Liver (tissue), 9 donors: ENCODE results near the gene SLC24A3. TPM values are rescaled to one million over a fixed set of nuclear protein-coding genes. Genes with fewer than 3 reads are reported as not detected.

Experiments
- DNase-seq: peaks from one replicate; pipeline ENCODE4 v3.0.0-alpha.2; 2017; ENCODE audit warnings: low spot score
- H3K27ac ChIP-seq, 2 donors: one replicate each; pipeline ENCODE4 v1.7.0; 2013; ENCODE audit warnings: inconsistent platforms in 2 of 2, low read length in 2 of 2, control low read depth in 1 of 2, low read depth in 1 of 2, mild to moderate bottlenecking in 1 of 2
- H3K27me3 ChIP-seq, 4 donors: one replicate each; pipeline versions ENCODE4 v1.6.1 to v1.7.0; 2013; ENCODE audit warnings: low read length in 3 of 4, inconsistent platforms in 1 of 4, mild to moderate bottlenecking in 1 of 4, moderate library complexity in 1 of 4; ENCODE audit not compliant: control insufficient read depth in 4 of 4, insufficient read depth in 4 of 4
- H3K36me3 ChIP-seq, 4 donors: one replicate each; pipeline versions ENCODE4 v1.6.1 to v1.7.0; 2013; ENCODE audit warnings: low read length in 3 of 4, mild to moderate bottlenecking in 3 of 4, low read depth in 1 of 4, moderate library complexity in 1 of 4; ENCODE audit not compliant: control insufficient read depth in 4 of 4, insufficient read depth in 3 of 4
- H3K4me1 ChIP-seq, 4 donors: one replicate each; pipeline versions ENCODE4 v1.6.1 to v1.7.0; 2013; ENCODE audit warnings: low read length in 3 of 4, mild to moderate bottlenecking in 3 of 4, moderate library complexity in 1 of 4; ENCODE audit not compliant: control insufficient read depth in 4 of 4, insufficient read depth in 4 of 4
- H3K4me3 ChIP-seq, 3 donors: one replicate each; pipeline versions ENCODE4 v1.6.1 to v1.7.0; 2013; ENCODE audit warnings: low read length in 3 of 3, control low read depth in 1 of 3, low read depth in 1 of 3, mild to moderate bottlenecking in 1 of 3
- H3K9ac ChIP-seq, 2 donors: one replicate each; pipeline ENCODE4 v1.7.0; 2013; ENCODE audit warnings: low read length in 2 of 2, mild to moderate bottlenecking in 2 of 2, moderate library complexity in 2 of 2, control low read depth in 1 of 2, low read depth in 1 of 2
- H3K9me3 ChIP-seq, 4 donors: one replicate each; pipeline versions ENCODE4 v1.6.1 to v1.7.0; 2013; ENCODE audit warnings: low read length in 3 of 4; ENCODE audit not compliant: control insufficient read depth in 4 of 4
- ATF3 ChIP-seq: IDR thresholded peaks from 2 replicates; pipeline ENCODE4 v1.6.1; 2016; ENCODE audit warnings: antibody characterized with exemption
- CTCF ChIP-seq: fragments of 150-350 bp; IDR thresholded peaks from 2 replicates; pipeline ENCODE4 v1.5.1; 2017; ENCODE audit warnings: improper control_type of control experiment, low read depth, low read length; ENCODE audit not compliant: missing input control
- EGR1 ChIP-seq, 2 donors: IDR thresholded peaks; 2 replicates each; pipeline ENCODE4 v1.6.1; 2016 to 2018; ENCODE audit warnings: antibody characterized with exemption in 2 of 2, low read depth in 2 of 2
- FOXA1 ChIP-seq: IDR thresholded peaks from 2 replicates; pipeline ENCODE4 v1.6.1; 2016; ENCODE audit warnings: antibody characterized with exemption
- FOXA2 ChIP-seq: IDR thresholded peaks from 2 replicates; pipeline ENCODE4 v1.6.1; 2016; ENCODE audit warnings: antibody characterized with exemption
- GABPA ChIP-seq, 2 donors: IDR thresholded peaks in 1 of 2; conservative IDR thresholded peaks in 1 of 2; 2 replicates each; pipeline ENCODE4 v1.6.1; 2016; ENCODE audit warnings: antibody characterized with exemption in 2 of 2, mild to moderate bottlenecking in 1 of 2, moderate library complexity in 1 of 2
- HNF4A ChIP-seq, 2 donors: conservative IDR thresholded peaks; 2 replicates each; pipeline ENCODE4 v1.6.1; 2016; ENCODE audit warnings: antibody characterized with exemption in 2 of 2, mild to moderate bottlenecking in 2 of 2
- HNF4G ChIP-seq: IDR thresholded peaks from 2 replicates; pipeline ENCODE4 v1.6.1; 2016; ENCODE audit warnings: antibody characterized with exemption
- JUND ChIP-seq, 2 donors: IDR thresholded peaks; 2 replicates each; pipeline ENCODE4 v1.6.1; 2016; ENCODE audit warnings: antibody characterized with exemption in 2 of 2
- MAX ChIP-seq: IDR thresholded peaks from 2 replicates; pipeline ENCODE4 v1.6.1; 2016; ENCODE audit warnings: antibody characterized with exemption
- NR2F2 ChIP-seq: IDR thresholded peaks from 2 replicates; pipeline ENCODE4 v1.6.1; 2016; ENCODE audit warnings: antibody characterized with exemption
- RAD21 ChIP-seq, 2 donors: IDR thresholded peaks; 2 replicates each; pipeline ENCODE4 v1.6.1; 2016; ENCODE audit warnings: antibody characterized with exemption in 2 of 2, mild to moderate bottlenecking in 2 of 2
- REST ChIP-seq: IDR thresholded peaks from 2 replicates; pipeline ENCODE4 v1.6.1; 2016; ENCODE audit warnings: antibody characterized with exemption, mild to moderate bottlenecking
- RXRA ChIP-seq, 2 donors: IDR thresholded peaks; 2 replicates each; pipeline ENCODE4 v1.6.1; 2017 to 2018; ENCODE audit warnings: antibody characterized with exemption in 2 of 2, mild to moderate bottlenecking in 1 of 2
- SP1 ChIP-seq: IDR thresholded peaks from 2 replicates; pipeline ENCODE4 v1.6.1; 2018; ENCODE audit warnings: antibody characterized with exemption, mild to moderate bottlenecking
- TAF1 ChIP-seq: conservative IDR thresholded peaks from 2 replicates; pipeline ENCODE4 v1.6.1; 2016; ENCODE audit warnings: antibody characterized with exemption, mild to moderate bottlenecking
- YY1 ChIP-seq: IDR thresholded peaks from 2 replicates; pipeline ENCODE4 v1.6.1; 2016; ENCODE audit warnings: antibody characterized with exemption, mild to moderate bottlenecking
- ZBTB33 ChIP-seq: IDR thresholded peaks from 2 replicates; pipeline ENCODE4 v1.6.1; 2016; ENCODE audit warnings: antibody characterized with exemption
- WGBS: extraction: QIAGEN DNeasy Blood & Tissue Kit; methylation state at CpG from one replicate; pipeline ENCODE4 v1.1.7; 2013; 5-methylcytosine and 5-hydroxymethylcytosine counted together
- polyA plus RNA-seq, 2 donors: library from polyadenylated mRNA; stranded (reverse) in 1 of 2; unstranded in 1 of 2; fragments of 200-250 nt in 1 of 2; fragments of >200 nt in 1 of 2; fragmentation: Nextera tagmentation in 1 of 2; extraction: Ambion mirVana in 1 of 2; gene quantifications; one replicate each; pipeline versions ENCODE4 v1.2.1 to v1.2.3, GENCODE V29; 2013 to 2015
- total RNA-seq, 2 donors: library from RNA; depleted of rRNA; stranded (reverse); fragments of >200 nt; gene quantifications; one replicate each; pipeline ENCODE4 v1.2.3, GENCODE V29; 2014
- donor health status: healthy.
- donor health status: healthy.
- donor health status: healthy.
- donor health status: healthy.
- donor health status: healthy.

The SLC24A3 gene
- total and polyA plus RNA-seq, 4 donors, result 0.28 to 1.8 (median 0.46) TPM

- Histone ChIP-seq H3K4me3 (no peak overlapping the region), H3K9ac (no peak overlapping the region), H3K9me3 (no peaks in the 10 kb centered on the region), H3K27me3 (no peaks in the 10 kb centered on the region), H3K27ac (no peak overlapping the region), H3K36me3 (no peaks in the 10 kb centered on the region), H3K4me1 (peaks cover 0 to 5% (median 2%) of the 10 kb centered on the region in 4 donors)
- DNase-seq, result no peak
- 90% methylated on average over 2 of the region's 2 CpGs for WGBS
- TF ChIP-seq JUND (IDR thresholded peaks at IDR 0.05) (no peak), CTCF (no peak), FOXA1 (no peak), HNF4G (no peak), ZBTB33 (no peak), RXRA (IDR thresholded peaks at IDR 0.05) (no peak), RAD21 (IDR thresholded peaks at IDR 0.05) (no peak), FOXA2 (no peak), GABPA (IDR thresholded peaks at IDR 0.05 in 1 of 2, conservative IDR thresholded peaks at IDR 0.05 in 1 of 2) (no peak), NR2F2 (no peak), YY1 (no peak), MAX (no peak), SP1 (no peak), EGR1 (IDR thresholded peaks at IDR 0.05; ENCODE audit: low read depth in 2 of 2) (no peak), TAF1 (no peak), REST (no peak), HNF4A (conservative IDR thresholded peaks at IDR 0.05) (no peak), ATF3 (no peak)
Observed at GRCh38 chr20:19765266-19765665, 552.8 kb downstream of the SLC24A3 start.
